OCI-LY1 (cell line): ENCODE data around the gene GOLGA3.

ENCODE experiments used
- CTCF ChIP-seq: fragments of 200-600 bp; sonication (generic), shearing (Covaris generic); IDR thresholded peaks from 2 replicates; pipeline ENCODE4 v1.5.1; 2017; ENCODE audit warnings: mild to moderate bottlenecking, antibody characterized with exemption, low read length, moderate library complexity, mixed read lengths
- EZH2 ChIP-seq: fragments of 200-600 bp; sonication (generic), shearing (Covaris generic); IDR thresholded peaks from 2 replicates; pipeline ENCODE4 v1.8.0; 2017; ENCODE audit warnings: borderline replicate concordance, mixed run types, mild to moderate bottlenecking, antibody characterized with exemption, low read length, moderate library complexity, mixed read lengths

- TF ChIP-seq CTCF (no peak), EZH2 (no peak)
These were observed 104.9 kb downstream of the GOLGA3 start for GRCh38 chr12:132723764-132724140.
